Measurements from ENCODE around the gene ATP2A2.

The ATP2A2 gene

GRCh38 chr12:110277530-110278254, 3.4 kb upstream of the ATP2A2 start:
- TF ChIP-seq CTCF (IDR thresholded peaks at IDR 0.05; ENCODE audit: low read depth, low read length), result no peak
- no peak overlapping the region for H3K4me3 ChIP-seq (ENCODE audit: low read depth, low read length)

GRCh38 chr12:110278255-110278536, 2.9 kb upstream of the ATP2A2 start:
- no peak overlapping the region for H3K4me3 ChIP-seq (ENCODE audit: low read depth, low read length)

GRCh38 chr12:110279566-110280375, 1.3 kb upstream of the ATP2A2 start:
- peak overlapping the region; percentile 67 for H3K4me3 ChIP-seq (ENCODE audit: low read depth, low read length)
- TF ChIP-seq CTCF (IDR thresholded peaks at IDR 0.05; ENCODE audit: low read depth, low read length), result no peak

More at GRCh38 chr12:110278255-110278536, 2.9 kb upstream of the ATP2A2 start:
- TF ChIP-seq CTCF (IDR thresholded peaks at IDR 0.05; ENCODE audit: low read depth, low read length), result no peak

- TF ChIP-seq CTCF (IDR thresholded peaks at IDR 0.05; ENCODE audit: low read depth, low read length), result no peak
- peak overlapping the region; percentile 67 for H3K4me3 ChIP-seq (ENCODE audit: low read depth, low read length)
These were observed 662 bp upstream of the ATP2A2 start for GRCh38 chr12:110280392-110280778.

GRCh38 chr12:110281549-110282299, 677 bp downstream of the ATP2A2 start:
- no peak for TF ChIP-seq CTCF (IDR thresholded peaks at IDR 0.05; ENCODE audit: low read depth, low read length)
- peak overlapping the region; percentile 92 for H3K4me3 ChIP-seq (ENCODE audit: low read depth, low read length)

- peak overlapping the region; percentile 92 for H3K4me3 ChIP-seq (ENCODE audit: low read depth, low read length)
- TF ChIP-seq CTCF (IDR thresholded peaks at IDR 0.05; ENCODE audit: low read depth, low read length), result no peak
These were observed 1.3 kb downstream of the ATP2A2 start for GRCh38 chr12:110282300-110282860.
